Measurements from ENCODE around the gene MICAL1.

The MICAL1 gene

DNA sequence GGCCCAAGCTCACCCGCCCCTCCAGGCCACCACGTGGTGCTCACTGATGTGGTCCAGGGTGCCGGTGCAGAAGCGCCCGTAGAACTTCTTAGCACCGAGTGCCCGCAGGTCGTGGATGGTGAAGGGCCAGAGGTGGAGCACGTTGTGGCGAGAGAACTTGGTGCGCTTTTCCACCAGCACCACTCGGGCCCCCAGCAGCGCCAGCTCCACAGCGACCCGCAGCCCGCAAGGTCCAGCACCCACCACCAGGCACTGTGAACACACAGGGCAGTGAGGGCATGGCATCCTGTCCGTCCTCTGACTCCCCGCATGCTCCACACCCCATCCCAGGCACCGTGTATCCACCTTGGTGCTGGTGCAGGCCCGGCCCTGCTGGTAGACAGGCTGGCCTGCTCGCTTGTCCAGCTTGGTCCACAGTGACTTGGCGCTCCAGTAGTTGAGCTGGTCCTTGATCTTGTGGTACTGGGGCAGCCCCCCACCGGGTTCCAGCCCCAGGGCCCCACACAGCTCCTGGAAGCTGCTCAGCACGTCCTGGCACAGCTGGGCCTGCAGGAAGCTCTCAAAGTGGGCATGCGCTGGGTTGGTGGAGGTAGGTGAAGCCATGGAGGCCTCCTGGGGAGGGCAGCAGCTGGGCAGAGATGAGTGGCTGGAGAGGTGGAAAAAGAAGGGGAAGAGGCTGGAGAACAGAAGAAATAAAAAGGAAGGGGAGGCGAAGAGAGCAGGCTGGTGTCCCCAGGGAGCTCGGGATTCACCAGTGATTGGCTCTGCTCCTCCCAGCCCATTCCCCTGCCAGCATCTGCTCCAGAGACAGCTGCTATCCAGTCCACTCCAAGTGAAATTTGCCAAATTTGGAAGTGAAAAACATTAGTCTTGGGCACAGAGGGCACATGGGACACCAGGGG lies 1.7 kb downstream of the MICAL1 start:
- peak overlapping the region; percentile 97 for H3K9ac ChIP-seq (ENCODE audit: low read depth, low read length, poor library complexity, severe bottlenecking)
- no peaks in the 10 kb centered on the region for H3K9me2 ChIP-seq (replicated peaks; ENCODE audit: low read depth, low read length)
- peaks cover 13% of the 10 kb centered on the region; the same call in 1 of the 2 replicates for H3K36me3 ChIP-seq (ENCODE audit: insufficient read depth, low read length)
- H3K4me1 ChIP-seq (ENCODE audit: insufficient read depth, low read length, poor library complexity, severe bottlenecking) = peaks cover 70% of the 10 kb centered on the region
- peaks cover 6% of the 10 kb centered on the region for H4K20me1 ChIP-seq (ENCODE audit: insufficient read depth, low read length, poor library complexity, severe bottlenecking)
- H3K79me2 ChIP-seq (ENCODE audit: insufficient read depth, low read length) = peaks cover 49% of the 10 kb centered on the region
- H3K9me3 ChIP-seq (ENCODE audit: insufficient read depth, low read depth, low read length) = no peaks in the 10 kb centered on the region
- peak overlapping the region; percentile 89 for H3K4me3 ChIP-seq (ENCODE audit: low read length, poor library complexity, severe bottlenecking)
- no peak overlapping the region for H2AFZ ChIP-seq (ENCODE audit: low read length)
- no peaks in the 10 kb centered on the region for H3K27me3 ChIP-seq (ENCODE audit: insufficient read depth, low read length, poor library complexity, severe bottlenecking)
- peak overlapping the region; percentile 99 for H3K4me2 ChIP-seq (ENCODE audit: low read depth, low read length, poor library complexity, severe bottlenecking)
- peaks cover 12% of the 10 kb centered on the region; the same call in 1 of the 2 replicates for H3F3A ChIP-seq (ENCODE audit: low read depth)
- TF ChIP-seq EZH2phosphoT487 (IDR thresholded peaks at IDR 0.05; ENCODE audit: borderline replicate concordance) (no peak), CTCF (conservative IDR thresholded peaks at IDR 0.05; ENCODE audit: low read length) (no peak)

DNA sequence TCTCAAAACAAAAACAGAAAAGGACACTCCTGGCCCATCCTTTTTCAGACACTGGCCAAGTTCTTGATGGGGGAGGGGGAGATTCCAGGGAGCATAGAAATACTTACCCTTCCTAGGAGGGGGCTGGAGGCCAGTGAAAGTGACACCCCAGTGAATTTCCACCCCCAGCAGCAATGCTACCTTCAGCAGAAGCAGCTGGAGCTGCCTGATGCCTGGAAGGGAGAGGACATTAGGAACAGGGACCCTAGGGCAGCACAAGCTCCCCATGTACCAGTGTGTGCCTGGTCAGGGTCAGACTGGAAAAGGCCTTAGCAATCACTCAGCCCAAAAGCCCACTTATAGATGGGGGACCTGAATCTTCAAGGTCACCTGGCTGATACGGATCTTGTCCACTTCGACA lies 2.4 kb downstream of the MICAL1 start:
- TF ChIP-seq EZH2phosphoT487 (IDR thresholded peaks at IDR 0.05; ENCODE audit: borderline replicate concordance) (no peak), CTCF (conservative IDR thresholded peaks at IDR 0.05; ENCODE audit: low read length) (no peak)
- Histone ChIP-seq H3K4me2 (ENCODE audit: low read depth, low read length, poor library complexity, severe bottlenecking) (peak overlapping the region; percentile 99), H3K9me2 (replicated peaks; ENCODE audit: low read depth, low read length) (no peaks in the 10 kb centered on the region), H3K27me3 (ENCODE audit: insufficient read depth, low read length, poor library complexity, severe bottlenecking) (no peaks in the 10 kb centered on the region), H3F3A (ENCODE audit: low read depth) (peaks cover 12% of the 10 kb centered on the region; the same call in 1 of the 2 replicates), H3K9ac (ENCODE audit: low read depth, low read length, poor library complexity, severe bottlenecking) (peak overlapping the region; percentile 97), H2AFZ (ENCODE audit: low read length) (no peak overlapping the region), H3K79me2 (ENCODE audit: insufficient read depth, low read length) (peaks cover 54% of the 10 kb centered on the region), H3K36me3 (ENCODE audit: insufficient read depth, low read length) (peaks cover 13% of the 10 kb centered on the region; the same call in 1 of the 2 replicates), H3K9me3 (ENCODE audit: insufficient read depth, low read depth, low read length) (no peaks in the 10 kb centered on the region), H3K4me3 (ENCODE audit: low read length, poor library complexity, severe bottlenecking) (peak overlapping the region; percentile 89), H3K4me1 (ENCODE audit: insufficient read depth, low read length, poor library complexity, severe bottlenecking) (peaks cover 71% of the 10 kb centered on the region), H4K20me1 (ENCODE audit: insufficient read depth, low read length, poor library complexity, severe bottlenecking) (peaks cover 6% of the 10 kb centered on the region)

- H3K79me2 ChIP-seq (ENCODE audit: insufficient read depth, low read length) = peaks cover 57% of the 10 kb centered on the region
- H3K9ac ChIP-seq (ENCODE audit: low read depth, low read length, poor library complexity, severe bottlenecking) = peak overlapping the region; percentile 29
- no peak overlapping the region for H2AFZ ChIP-seq (ENCODE audit: low read length)
- peaks cover 7% of the 10 kb centered on the region; the same call in 1 of the 2 replicates for H3F3A ChIP-seq (ENCODE audit: low read depth)
- H3K9me2 ChIP-seq (replicated peaks; ENCODE audit: low read depth, low read length) = no peaks in the 10 kb centered on the region
- peaks cover 14% of the 10 kb centered on the region; the same call in 1 of the 2 replicates for H3K36me3 ChIP-seq (ENCODE audit: insufficient read depth, low read length)
- H3K9me3 ChIP-seq (ENCODE audit: insufficient read depth, low read depth, low read length) = no peaks in the 10 kb centered on the region
- no peak overlapping the region for H3K4me3 ChIP-seq (ENCODE audit: low read length, poor library complexity, severe bottlenecking)
- no peaks in the 10 kb centered on the region for H3K27me3 ChIP-seq (ENCODE audit: insufficient read depth, low read length, poor library complexity, severe bottlenecking)
- TF ChIP-seq CTCF (conservative IDR thresholded peaks at IDR 0.05; ENCODE audit: low read length) = no peak
- no peak for TF ChIP-seq EZH2phosphoT487 (IDR thresholded peaks at IDR 0.05; ENCODE audit: borderline replicate concordance)
- H4K20me1 ChIP-seq (ENCODE audit: insufficient read depth, low read length, poor library complexity, severe bottlenecking) = peaks cover 8% of the 10 kb centered on the region
- peaks cover 67% of the 10 kb centered on the region for H3K4me1 ChIP-seq (ENCODE audit: insufficient read depth, low read length, poor library complexity, severe bottlenecking)
- peak overlapping the region; percentile 99 for H3K4me2 ChIP-seq (ENCODE audit: low read depth, low read length, poor library complexity, severe bottlenecking)
Observed at GRCh38 chr6:109452181-109452580, 3.4 kb downstream of the MICAL1 start.

Measured in Loucy (cell line).